ENCODE data around the gene SLC43A2. TPM values are rescaled to one million over a fixed set of nuclear protein-coding genes. Genes with fewer than 3 reads are reported as not detected.
"Not testable (repeated sequence)": the region's sequence is repeated elsewhere in the genome, so short reads cannot be mapped to it uniquely, and the experiment has no call there.

SLC43A2 gene
- total RNA-seq, 3 donors from 2014 or later (not counting 1 experiment from before 2014, with no cell fraction given) = 24.5 to 36.0 (median 30.3) TPM

DNA sequence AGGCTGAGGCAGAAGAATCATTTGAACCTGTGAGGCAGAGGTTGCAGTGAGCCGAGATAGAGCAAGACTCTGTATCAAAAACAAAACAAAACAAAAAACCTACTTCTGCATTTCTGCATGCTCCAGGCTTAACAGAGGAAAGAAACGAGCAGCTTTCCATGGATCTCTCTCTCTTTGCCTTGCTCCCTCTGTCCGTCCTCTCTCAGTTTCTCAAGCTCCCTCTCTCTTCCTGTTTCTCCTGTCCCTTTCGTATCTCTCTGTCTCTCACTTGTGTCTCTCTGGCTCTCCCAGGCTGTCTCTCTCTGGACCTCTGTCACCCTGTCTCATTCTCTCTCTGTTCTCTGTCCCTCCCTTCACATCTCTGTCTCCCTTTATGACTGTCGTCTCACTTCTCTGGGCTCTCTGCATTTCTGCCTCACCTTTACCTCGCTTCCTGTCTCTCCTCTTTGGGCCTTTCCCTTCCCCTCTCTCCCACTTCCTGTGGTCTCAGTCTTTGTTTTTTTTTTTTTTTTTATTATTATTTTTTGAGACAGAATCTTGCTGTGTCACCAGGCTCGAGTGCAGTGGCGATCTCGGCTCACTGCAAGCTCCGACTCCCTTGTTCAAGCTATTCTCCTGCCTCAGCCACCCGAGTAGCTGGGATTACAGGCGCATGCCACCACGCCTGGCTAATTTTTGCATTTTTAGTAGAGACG lies 62.0 kb downstream of the SLC43A2 start:
- ATAC-seq (no peak), DNase-seq (peak in 1 of 2 donors; percentile 69)
- intact Hi-C loops (cut with micrococcal nuclease) = no loop called here
- no peaks in the 10 kb centered on the region for H3K27me3 ChIP-seq (ENCODE audit: control insufficient read depth, insufficient read depth, low read length)
- H3K27ac Mint-ChIP-seq = peak overlapping the region; percentile 1 to 71
- H3K9me3 Mint-ChIP-seq = no peaks in the 10 kb centered on the region
- H3K9me3 ChIP-seq (ENCODE audit: control insufficient read depth, insufficient read depth, low read length) = no peaks in the 10 kb centered on the region
- H3K4me3 ChIP-seq (ENCODE audit: low read length) = peak overlapping the region; percentile 1
- peak overlapping the region; percentile 35 for H3K4me3 Mint-ChIP-seq
- WGBS (ENCODE audit: insufficient coverage) = 18% methylated on average over 13 of the region's 14 CpGs
- H3K36me3 Mint-ChIP-seq = no peaks in the 10 kb centered on the region
- no peaks in the 10 kb centered on the region for H3K27me3 Mint-ChIP-seq (ENCODE audit: low read depth in 2 of 2)
- H3K27ac ChIP-seq (ENCODE audit: low read length) = peak overlapping the region; percentile 62
- peaks cover 13 to 18% of the 10 kb centered on the region in 2 donors for H3K4me1 Mint-ChIP-seq
- TF ChIP-seq, protein P1, sequence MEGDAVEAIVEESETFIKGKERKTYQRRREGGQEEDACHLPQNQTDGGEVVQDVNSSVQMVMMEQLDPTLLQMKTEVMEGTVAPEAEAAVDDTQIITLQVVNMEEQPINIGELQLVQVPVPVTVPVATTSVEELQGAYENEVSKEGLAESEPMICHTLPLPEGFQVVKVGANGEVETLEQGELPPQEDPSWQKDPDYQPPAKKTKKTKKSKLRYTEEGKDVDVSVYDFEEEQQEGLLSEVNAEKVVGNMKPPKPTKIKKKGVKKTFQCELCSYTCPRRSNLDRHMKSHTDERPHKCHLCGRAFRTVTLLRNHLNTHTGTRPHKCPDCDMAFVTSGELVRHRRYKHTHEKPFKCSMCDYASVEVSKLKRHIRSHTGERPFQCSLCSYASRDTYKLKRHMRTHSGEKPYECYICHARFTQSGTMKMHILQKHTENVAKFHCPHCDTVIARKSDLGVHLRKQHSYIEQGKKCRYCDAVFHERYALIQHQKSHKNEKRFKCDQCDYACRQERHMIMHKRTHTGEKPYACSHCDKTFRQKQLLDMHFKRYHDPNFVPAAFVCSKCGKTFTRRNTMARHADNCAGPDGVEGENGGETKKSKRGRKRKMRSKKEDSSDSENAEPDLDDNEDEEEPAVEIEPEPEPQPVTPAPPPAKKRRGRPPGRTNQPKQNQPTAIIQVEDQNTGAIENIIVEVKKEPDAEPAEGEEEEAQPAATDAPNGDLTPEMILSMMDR (IDR thresholded peaks at IDR 0.05) = no peak
- H3K4me1 ChIP-seq (ENCODE audit: control insufficient read depth, insufficient read depth, low read length) = peaks cover 23% of the 10 kb centered on the region
- no peaks in the 10 kb centered on the region for H3K36me3 ChIP-seq (ENCODE audit: control insufficient read depth, insufficient read depth, low read length)

DNA sequence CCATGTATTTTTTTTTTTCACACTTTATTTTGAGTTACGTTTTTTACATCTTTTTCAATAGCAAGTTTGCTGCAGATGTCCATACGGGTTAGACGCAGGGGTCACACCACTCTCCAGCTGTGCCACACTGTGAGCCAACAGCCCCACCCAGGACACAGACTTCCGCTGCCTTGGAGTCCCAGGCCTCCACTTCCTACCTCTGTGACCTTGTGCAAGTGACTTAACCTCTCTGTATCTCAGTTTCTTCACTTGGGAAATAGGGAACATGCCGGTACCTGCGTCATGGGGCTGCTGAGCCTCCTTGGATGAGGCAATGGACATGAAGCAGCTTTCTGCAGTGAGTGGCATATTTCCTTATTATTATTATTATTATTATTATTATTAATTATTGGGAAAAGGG lies 62.8 kb downstream of the SLC43A2 start:
- no peaks in the 10 kb centered on the region for H3K27me3 Mint-ChIP-seq (ENCODE audit: low read depth in 2 of 2)
- H3K9me3 Mint-ChIP-seq = no peaks in the 10 kb centered on the region
- TF ChIP-seq, protein P1 (IDR thresholded peaks at IDR 0.05) = no peak
- DNase-seq (no peak), ATAC-seq (no peak)
- Histone ChIP-seq H3K4me3 (ENCODE audit: low read length) (no peak overlapping the region), H3K27me3 (ENCODE audit: control insufficient read depth, insufficient read depth, low read length) (no peaks in the 10 kb centered on the region), H3K4me1 (ENCODE audit: control insufficient read depth, insufficient read depth, low read length) (peaks cover 31% of the 10 kb centered on the region), H3K27ac (ENCODE audit: low read length) (no peak overlapping the region), H3K9me3 (ENCODE audit: control insufficient read depth, insufficient read depth, low read length) (no peaks in the 10 kb centered on the region), H3K36me3 (ENCODE audit: control insufficient read depth, insufficient read depth, low read length) (no peaks in the 10 kb centered on the region)
- no peaks in the 10 kb centered on the region for H3K36me3 Mint-ChIP-seq
- H3K4me3 Mint-ChIP-seq = no peak overlapping the region
- 88% methylated on average over 6 of the region's 6 CpGs for WGBS (ENCODE audit: insufficient coverage)
- intact Hi-C loops (cut with micrococcal nuclease) = no loop called here
- H3K27ac Mint-ChIP-seq = no peak overlapping the region
- H3K4me1 Mint-ChIP-seq = peaks cover 21 to 26% of the 10 kb centered on the region in 2 donors

DNA sequence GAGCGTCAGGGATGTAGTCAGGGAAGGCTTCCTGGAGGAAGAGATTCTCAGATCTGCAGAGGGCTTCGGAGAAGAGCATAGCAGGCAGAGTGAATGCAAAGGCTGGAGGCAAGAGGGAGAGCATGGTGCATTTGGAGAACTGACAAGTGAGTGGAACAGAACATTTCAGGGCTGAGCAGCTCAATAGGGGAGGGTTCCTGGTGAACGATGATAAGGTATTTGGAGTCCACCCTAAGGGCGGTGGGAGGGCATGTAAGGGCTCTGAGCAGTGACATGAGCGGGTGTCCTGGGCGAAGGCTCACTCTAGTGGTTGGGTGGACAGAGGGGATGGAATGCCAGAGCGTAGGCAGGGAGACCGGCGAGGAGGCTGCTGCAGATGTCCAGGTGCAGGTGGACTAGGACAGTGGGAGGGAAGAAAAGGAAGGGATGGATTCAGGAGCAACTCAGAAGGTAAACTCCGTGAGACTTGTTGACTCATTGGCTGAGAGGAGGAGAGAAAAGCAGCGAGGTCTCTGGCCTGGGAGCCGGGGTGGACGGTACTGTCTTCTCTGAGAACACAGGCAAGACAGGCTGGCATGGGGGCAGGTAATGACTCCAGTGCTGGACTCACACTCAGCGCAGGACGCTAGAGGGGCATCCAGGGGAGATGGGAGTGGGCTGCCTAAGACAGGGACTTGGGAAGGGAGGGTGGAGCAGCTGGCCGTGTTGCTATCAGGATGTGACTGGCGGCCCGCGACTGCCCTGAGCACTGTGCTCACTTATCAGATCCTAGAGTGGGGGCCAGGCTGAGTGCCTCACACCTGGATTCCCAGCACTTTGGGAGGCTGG lies 64.6 kb downstream of the SLC43A2 start:
- Mint-ChIP-seq H3K36me3 (no peaks in the 10 kb centered on the region), H3K9me3 (no peaks in the 10 kb centered on the region), H3K27ac (peak overlapping the region; percentile 77 to 85), H3K4me3 (peak overlapping the region; percentile 71), H3K27me3 (ENCODE audit: low read depth in 2 of 2) (no peaks in the 10 kb centered on the region), H3K4me1 (peaks cover 37 to 44% of the 10 kb centered on the region in 2 donors)
- TF ChIP-seq, protein P1 (IDR thresholded peaks at IDR 0.05) = no peak
- Histone ChIP-seq H3K4me1 (ENCODE audit: control insufficient read depth, insufficient read depth, low read length) (peaks cover 32% of the 10 kb centered on the region), H3K9me3 (ENCODE audit: control insufficient read depth, insufficient read depth, low read length) (no peaks in the 10 kb centered on the region), H3K4me3 (ENCODE audit: low read length) (no peak overlapping the region), H3K27me3 (ENCODE audit: control insufficient read depth, insufficient read depth, low read length) (no peaks in the 10 kb centered on the region), H3K36me3 (ENCODE audit: control insufficient read depth, insufficient read depth, low read length) (no peaks in the 10 kb centered on the region), H3K27ac (ENCODE audit: low read length) (no peak overlapping the region)
- DNase-seq (no peak), ATAC-seq (no peak)
- WGBS (ENCODE audit: insufficient coverage) = 84% methylated on average over 19 of the region's 19 CpGs
- intact Hi-C loops (cut with micrococcal nuclease) = no loop called here

DNA sequence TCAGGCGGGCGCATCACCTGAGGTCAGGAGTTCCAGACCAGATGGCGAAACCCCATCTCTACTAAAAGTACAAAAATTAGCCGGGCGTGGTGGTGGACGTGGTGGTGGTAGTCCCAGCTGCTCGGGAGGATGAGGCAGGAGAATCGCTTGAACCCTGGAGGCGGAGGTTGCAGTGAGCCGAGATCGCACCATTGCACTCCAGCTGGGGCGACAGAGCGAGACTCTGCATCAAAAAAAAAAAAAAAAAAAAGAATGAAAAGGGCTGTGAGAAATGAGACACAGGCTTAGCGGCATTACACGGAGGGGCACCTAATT lies 65.2 kb downstream of the SLC43A2 start:
- 91% methylated on average over 15 of the region's 15 CpGs for whole genome bisulfite sequencing (ENCODE audit: insufficient coverage)
- DNase-seq; intact Hi-C loops (cut with micrococcal nuclease); H3K9me3 Mint-ChIP-seq; H3K27ac ChIP-seq (ENCODE audit: low read length); ATAC-seq; H3K36me3 Mint-ChIP-seq; H3K4me3 ChIP-seq (ENCODE audit: low read length); H3K9me3 ChIP-seq (ENCODE audit: control insufficient read depth, insufficient read depth, low read length); H3K36me3 ChIP-seq (ENCODE audit: control insufficient read depth, insufficient read depth, low read length); H3K27me3 ChIP-seq (ENCODE audit: control insufficient read depth, insufficient read depth, low read length); H3K27me3 Mint-ChIP-seq (ENCODE audit: low read depth in 2 of 2): not testable (repeated sequence)
- peak overlapping the region; percentile 77 to 85 for H3K27ac Mint-ChIP-seq
- H3K4me1 Mint-ChIP-seq = peaks cover 38 to 50% of the 10 kb centered on the region in 2 donors
- peak overlapping the region; percentile 80 for H3K4me3 Mint-ChIP-seq
- peaks cover 32% of the 10 kb centered on the region for H3K4me1 ChIP-seq (ENCODE audit: control insufficient read depth, insufficient read depth, low read length)
